HepG2 (cell line): ENCODE measurements around the gene SEC16A. TPM values are rescaled to one million over a fixed set of nuclear protein-coding genes. Genes with fewer than 3 reads are reported as not detected.
A peak's percentile ranks its signal among the peaks of the same experiment; 100 is the strongest.

ENCODE experiments used
- CHD2 ChIP-seq: IDR thresholded peaks from 2 replicates; pipeline ENCODE4 v1.6.1; 2011; ENCODE audit warnings: low read depth, low read length, improper control_type of control experiment
- FOXO1 ChIP-seq: sonication (generic); formaldehyde crosslinking; IDR thresholded peaks from 2 replicates; pipeline ENCODE4 v1.4.0; 2020; ENCODE audit warnings: missing genetic modification reagents
- GATA4 ChIP-seq: sonication (generic); IDR thresholded peaks from 2 replicates; pipeline ENCODE4 v1.6.1; 2016; ENCODE audit warnings: antibody characterized with exemption, low read depth, borderline replicate concordance
- MED8 ChIP-seq: sonication (generic); formaldehyde crosslinking; IDR thresholded peaks from 2 replicates; pipeline ENCODE4 v1.8.1; 2023; ENCODE audit warnings: mild to moderate bottlenecking, missing genetic modification reagents; ENCODE audit not compliant: insufficient replicate concordance
- NCOR1 ChIP-seq: fragments of 200-600 bp; sonication (generic); IDR thresholded peaks from 2 replicates; pipeline ENCODE4 v1.7.0; 2017; ENCODE audit warnings: antibody characterized with exemption, low read length, borderline replicate concordance
- PAWR ChIP-seq: sonication (generic); formaldehyde crosslinking; IDR thresholded peaks from 2 replicates; pipeline ENCODE4 v1.4.0; 2020; ENCODE audit warnings: missing genetic modification reagents, mild to moderate bottlenecking, borderline replicate concordance
- PCBP1 ChIP-seq: fragments of 200-400 bp; formaldehyde crosslinking; IDR thresholded peaks from 2 replicates; pipeline ENCODE4 v1.6.1; 2017; ENCODE audit warnings: mild to moderate bottlenecking, low read depth, low read length, borderline replicate concordance
- PLRG1 ChIP-seq: fragments of 450-650 bp; conservative IDR thresholded peaks from 2 replicates; pipeline ENCODE4 v1.6.1; 2016
- SMAD3 ChIP-seq: sonication (generic); formaldehyde crosslinking; IDR thresholded peaks from 2 replicates; pipeline ENCODE4 v1.4.0; 2020; ENCODE audit warnings: missing genetic modification reagents
- SP4 ChIP-seq: sonication (generic); formaldehyde crosslinking; IDR thresholded peaks from 2 replicates; pipeline ENCODE4 v1.8.1; 2023; ENCODE audit warnings: mild to moderate bottlenecking, missing genetic modification reagents
- TBL1XR1 ChIP-seq: fragments of 150-350 bp; IDR thresholded peaks from 2 replicates; pipeline ENCODE4 v1.6.1; 2014; ENCODE audit warnings: borderline replicate concordance, low read length; ENCODE audit not compliant: partially characterized antibody
- TEAD3 ChIP-seq: optimal IDR thresholded peaks from 2 replicates; pipeline ENCODE3; 2016; ENCODE audit warnings: borderline replicate concordance
- THAP11 ChIP-seq: IDR thresholded peaks from 2 replicates; pipeline ENCODE4 v1.6.1; 2016; ENCODE audit warnings: missing biosample characterization, missing genetic modification reagents
- YY1 ChIP-seq: IDR thresholded peaks from 2 replicates; pipeline ENCODE4 v1.6.1; 2011; ENCODE audit warnings: low read length, low read depth, moderate library complexity, mild to moderate bottlenecking; ENCODE audit not compliant: insufficient read depth, insufficient replicate concordance
- ZNF121 ChIP-seq: sonication (generic); formaldehyde crosslinking; IDR thresholded peaks from 2 replicates; pipeline ENCODE4 v1.5.0; 2020; ENCODE audit warnings: mild to moderate bottlenecking, missing genetic modification reagents
- ZNF724P ChIP-seq: sonication (generic); formaldehyde crosslinking; IDR thresholded peaks from 2 replicates; pipeline ENCODE4 v1.8.0; 2022; ENCODE audit warnings: missing genetic modification reagents, borderline replicate concordance
- ZNF75D ChIP-seq: sonication (generic); formaldehyde crosslinking; IDR thresholded peaks from 2 replicates; pipeline ENCODE4 v1.8.1; 2023; ENCODE audit warnings: missing genetic modification reagents, mild to moderate bottlenecking, borderline replicate concordance
- ZSCAN29 ChIP-seq: sonication (generic); formaldehyde crosslinking; conservative IDR thresholded peaks from 2 replicates; pipeline ENCODE4 v1.4.0; 2020; ENCODE audit warnings: mild to moderate bottlenecking, missing genetic modification reagents
- polyA plus RNA-seq, 8 experiments: library from polyadenylated mRNA; depleted of rRNA in 3 of 8; stranded (reverse) in 7 of 8; unstranded in 1 of 8; fragments of >200 nt; fragmentation: Illumina TruSeq in 4 of 8; extraction: Trizol in 4 of 8; gene quantifications; 2 replicates each; pipeline versions ENCODE4 v1.2.1 to v1.2.3, GENCODE V29; 2011 to 2016; ENCODE audit warnings: low read depth in 4 of 8, missing spikeins in 1 of 8, mixed read lengths in 1 of 8; ENCODE audit not compliant: insufficient read depth in 1 of 8
- total RNA-seq, 5 experiments: library from RNA; depleted of rRNA; stranded (reverse); fragments of >200 nt; fragmentation: Illumina TruSeq; extraction: Trizol; gene quantifications; 2 replicates each; pipeline ENCODE4 v1.2.3, GENCODE V29; 2016; ENCODE audit warnings: low read depth in 1 of 5
- TF ChIP-seq, protein P1 (sequence below): sonication (generic); formaldehyde crosslinking; IDR thresholded peaks from 2 replicates; pipeline ENCODE4 v1.4.0; 2020; ENCODE audit warnings: missing genetic modification reagents, borderline replicate concordance
- TF ChIP-seq, protein P2 (sequence below): sonication (generic); formaldehyde crosslinking; IDR thresholded peaks from 2 replicates; pipeline ENCODE4 v1.5.1; 2020; ENCODE audit warnings: mild to moderate bottlenecking, missing genetic modification reagents, borderline replicate concordance
- TF ChIP-seq, protein P3 (sequence below): sonication (generic); formaldehyde crosslinking; IDR thresholded peaks from 2 replicates; pipeline ENCODE4 v1.5.0; 2020; ENCODE audit warnings: missing genetic modification reagents, mild to moderate bottlenecking, borderline replicate concordance
- TF ChIP-seq, protein P4 (sequence below): sonication (generic); formaldehyde crosslinking; IDR thresholded peaks from 2 replicates; pipeline ENCODE4 v1.8.1; 2023; ENCODE audit warnings: mild to moderate bottlenecking, missing genetic modification reagents

Gene SEC16A
- total and polyA plus RNA-seq, 2 of the 13 experiments (the other 11 are each of a cell fraction or from before 2014, with no cell fraction given), result 15.9 to 18.9 TPM

DNA sequence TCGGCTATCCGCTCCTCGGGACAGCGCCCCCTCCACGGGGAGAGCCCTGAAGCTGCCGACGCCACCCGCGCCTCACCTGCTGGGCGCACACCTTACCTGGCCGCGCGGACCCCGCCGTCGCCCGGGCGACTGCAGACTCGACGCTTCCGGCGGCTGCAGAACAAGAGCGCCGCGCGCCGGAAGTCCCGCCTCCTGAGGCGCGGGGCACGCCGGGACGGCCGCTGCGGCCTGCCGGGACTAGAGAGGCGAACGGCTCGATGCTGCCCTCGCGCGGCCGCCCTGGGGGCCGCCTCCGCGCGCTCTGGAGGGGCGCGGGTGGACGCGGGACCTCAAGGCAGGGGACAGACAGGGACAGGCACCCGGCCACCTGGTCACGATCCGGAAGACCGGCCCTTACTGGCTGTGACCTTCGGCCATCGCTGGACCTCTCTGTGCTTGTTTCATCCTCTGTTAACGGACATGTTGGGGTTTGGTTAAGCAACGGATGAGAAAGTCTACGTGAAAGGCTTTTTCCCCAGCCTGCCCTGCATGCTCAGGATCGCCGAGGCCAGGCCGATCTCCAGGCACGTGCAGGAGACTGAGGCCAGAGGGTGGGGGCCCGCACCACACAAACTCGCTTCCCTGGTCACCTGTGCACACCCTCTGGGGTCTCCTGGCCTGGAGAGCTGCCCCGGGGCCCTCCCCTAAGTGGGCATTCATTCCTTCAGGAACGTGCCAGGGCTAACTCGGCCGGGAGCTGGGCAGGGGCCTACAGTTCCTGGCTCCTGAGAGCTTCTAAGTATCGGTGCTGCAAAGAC, 82.6 kb downstream of the SEC16A start, which contains the start of gene SNAPC4 (continued):
- TF ChIP-seq, protein P1, sequence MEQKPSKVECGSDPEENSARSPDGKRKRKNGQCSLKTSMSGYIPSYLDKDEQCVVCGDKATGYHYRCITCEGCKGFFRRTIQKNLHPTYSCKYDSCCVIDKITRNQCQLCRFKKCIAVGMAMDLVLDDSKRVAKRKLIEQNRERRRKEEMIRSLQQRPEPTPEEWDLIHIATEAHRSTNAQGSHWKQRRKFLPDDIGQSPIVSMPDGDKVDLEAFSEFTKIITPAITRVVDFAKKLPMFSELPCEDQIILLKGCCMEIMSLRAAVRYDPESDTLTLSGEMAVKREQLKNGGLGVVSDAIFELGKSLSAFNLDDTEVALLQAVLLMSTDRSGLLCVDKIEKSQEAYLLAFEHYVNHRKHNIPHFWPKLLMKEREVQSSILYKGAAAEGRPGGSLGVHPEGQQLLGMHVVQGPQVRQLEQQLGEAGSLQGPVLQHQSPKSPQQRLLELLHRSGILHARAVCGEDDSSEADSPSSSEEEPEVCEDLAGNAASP (CRISPR knock-in tag), result no peak
- TF ChIP-seq ZNF121 (CRISPR knock-in tag), result no peak
- no peak for TF ChIP-seq ZSCAN29 (CRISPR knock-in tag)
- TF ChIP-seq ZNF724P (CRISPR knock-in tag), result no peak
- TF ChIP-seq TEAD3 (CRISPR knock-in tag), result no peak
- TF ChIP-seq NCOR1, result no peak
- peak; percentile 30; the same call in 1 of the 2 replicates for TF ChIP-seq SP4 (CRISPR knock-in tag)
- no peak for TF ChIP-seq TBL1XR1
- TF ChIP-seq, protein P2, sequence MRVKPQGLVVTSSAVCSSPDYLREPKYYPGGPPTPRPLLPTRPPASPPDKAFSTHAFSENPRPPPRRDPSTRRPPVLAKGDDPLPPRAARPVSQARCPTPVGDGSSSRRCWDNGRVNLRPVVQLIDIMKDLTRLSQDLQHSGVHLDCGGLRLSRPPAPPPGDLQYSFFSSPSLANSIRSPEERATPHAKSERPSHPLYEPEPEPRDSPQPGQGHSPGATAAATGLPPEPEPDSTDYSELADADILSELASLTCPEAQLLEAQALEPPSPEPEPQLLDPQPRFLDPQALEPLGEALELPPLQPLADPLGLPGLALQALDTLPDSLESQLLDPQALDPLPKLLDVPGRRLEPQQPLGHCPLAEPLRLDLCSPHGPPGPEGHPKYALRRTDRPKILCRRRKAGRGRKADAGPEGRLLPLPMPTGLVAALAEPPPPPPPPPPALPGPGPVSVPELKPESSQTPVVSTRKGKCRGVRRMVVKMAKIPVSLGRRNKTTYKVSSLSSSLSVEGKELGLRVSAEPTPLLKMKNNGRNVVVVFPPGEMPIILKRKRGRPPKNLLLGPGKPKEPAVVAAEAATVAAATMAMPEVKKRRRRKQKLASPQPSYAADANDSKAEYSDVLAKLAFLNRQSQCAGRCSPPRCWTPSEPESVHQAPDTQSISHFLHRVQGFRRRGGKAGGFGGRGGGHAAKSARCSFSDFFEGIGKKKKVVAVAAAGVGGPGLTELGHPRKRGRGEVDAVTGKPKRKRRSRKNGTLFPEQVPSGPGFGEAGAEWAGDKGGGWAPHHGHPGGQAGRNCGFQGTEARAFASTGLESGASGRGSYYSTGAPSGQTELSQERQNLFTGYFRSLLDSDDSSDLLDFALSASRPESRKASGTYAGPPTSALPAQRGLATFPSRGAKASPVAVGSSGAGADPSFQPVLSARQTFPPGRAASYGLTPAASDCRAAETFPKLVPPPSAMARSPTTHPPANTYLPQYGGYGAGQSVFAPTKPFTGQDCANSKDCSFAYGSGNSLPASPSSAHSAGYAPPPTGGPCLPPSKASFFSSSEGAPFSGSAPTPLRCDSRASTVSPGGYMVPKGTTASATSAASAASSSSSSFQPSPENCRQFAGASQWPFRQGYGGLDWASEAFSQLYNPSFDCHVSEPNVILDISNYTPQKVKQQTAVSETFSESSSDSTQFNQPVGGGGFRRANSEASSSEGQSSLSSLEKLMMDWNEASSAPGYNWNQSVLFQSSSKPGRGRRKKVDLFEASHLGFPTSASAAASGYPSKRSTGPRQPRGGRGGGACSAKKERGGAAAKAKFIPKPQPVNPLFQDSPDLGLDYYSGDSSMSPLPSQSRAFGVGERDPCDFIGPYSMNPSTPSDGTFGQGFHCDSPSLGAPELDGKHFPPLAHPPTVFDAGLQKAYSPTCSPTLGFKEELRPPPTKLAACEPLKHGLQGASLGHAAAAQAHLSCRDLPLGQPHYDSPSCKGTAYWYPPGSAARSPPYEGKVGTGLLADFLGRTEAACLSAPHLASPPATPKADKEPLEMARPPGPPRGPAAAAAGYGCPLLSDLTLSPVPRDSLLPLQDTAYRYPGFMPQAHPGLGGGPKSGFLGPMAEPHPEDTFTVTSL (CRISPR knock-in tag), result no peak
- TF ChIP-seq ZNF75D (CRISPR knock-in tag), result no peak
- TF ChIP-seq PAWR (CRISPR knock-in tag), result no peak
- TF ChIP-seq MED8, result no peak
- TF ChIP-seq FOXO1 (CRISPR knock-in tag), result 0 out of 2 replicates have a peak, but pooled peaks have one; percentile 13
- TF ChIP-seq YY1, result peak; percentile 85
- peak; percentile 34; the same call in 1 of the 2 replicates for TF ChIP-seq GATA4
- TF ChIP-seq, protein P3, sequence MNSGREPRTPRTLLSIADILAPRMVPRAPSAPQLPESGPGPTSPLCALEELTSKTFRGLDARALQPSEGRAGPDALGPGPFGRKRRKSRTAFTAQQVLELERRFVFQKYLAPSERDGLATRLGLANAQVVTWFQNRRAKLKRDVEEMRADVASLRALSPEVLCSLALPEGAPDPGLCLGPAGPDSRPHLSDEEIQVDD (CRISPR knock-in tag), result no peak
- no peak for TF ChIP-seq PCBP1
- no peak for TF ChIP-seq PLRG1
- peak; percentile 92 for TF ChIP-seq THAP11
- no peak for TF ChIP-seq SMAD3 (CRISPR knock-in tag)
- no peak for TF ChIP-seq CHD2
- TF ChIP-seq, protein P4, sequence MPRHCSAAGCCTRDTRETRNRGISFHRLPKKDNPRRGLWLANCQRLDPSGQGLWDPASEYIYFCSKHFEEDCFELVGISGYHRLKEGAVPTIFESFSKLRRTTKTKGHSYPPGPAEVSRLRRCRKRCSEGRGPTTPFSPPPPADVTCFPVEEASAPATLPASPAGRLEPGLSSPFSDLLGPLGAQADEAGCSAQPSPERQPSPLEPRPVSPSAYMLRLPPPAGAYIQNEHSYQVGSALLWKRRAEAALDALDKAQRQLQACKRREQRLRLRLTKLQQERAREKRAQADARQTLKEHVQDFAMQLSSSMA (CRISPR knock-in tag), result no peak
